ENCODE measurements around the gene HTR4. TPM values are rescaled to one million over a fixed set of nuclear protein-coding genes. Genes with fewer than 3 reads are reported as not detected.
A peak's percentile ranks its signal among the peaks of the same experiment; 100 is the strongest.

HTR4 gene
- total RNA-seq, 1 donor from 2014 or later = not detected

DNA sequence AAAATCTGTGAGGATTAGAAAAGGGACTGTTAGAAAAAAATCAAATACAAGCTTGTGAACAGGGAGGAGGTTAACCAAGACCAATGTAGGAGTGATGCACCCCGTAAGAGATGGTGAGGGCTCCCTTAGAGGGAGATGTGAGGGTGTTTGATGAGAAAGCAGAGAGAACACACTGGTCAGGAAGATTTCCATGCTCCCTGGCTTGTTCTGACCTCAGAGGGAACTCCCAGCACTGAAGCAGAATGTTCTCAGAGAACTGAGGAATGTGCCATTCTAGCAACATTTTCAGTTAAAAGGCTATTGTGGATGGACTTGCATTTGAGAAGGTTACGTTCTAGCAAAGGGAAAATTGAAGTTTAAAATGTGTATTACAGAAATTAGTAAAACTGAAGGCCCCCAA, 110.6 kb downstream of the HTR4 start:
- ATAC-seq = peak; percentile 19 to 39

DNA sequence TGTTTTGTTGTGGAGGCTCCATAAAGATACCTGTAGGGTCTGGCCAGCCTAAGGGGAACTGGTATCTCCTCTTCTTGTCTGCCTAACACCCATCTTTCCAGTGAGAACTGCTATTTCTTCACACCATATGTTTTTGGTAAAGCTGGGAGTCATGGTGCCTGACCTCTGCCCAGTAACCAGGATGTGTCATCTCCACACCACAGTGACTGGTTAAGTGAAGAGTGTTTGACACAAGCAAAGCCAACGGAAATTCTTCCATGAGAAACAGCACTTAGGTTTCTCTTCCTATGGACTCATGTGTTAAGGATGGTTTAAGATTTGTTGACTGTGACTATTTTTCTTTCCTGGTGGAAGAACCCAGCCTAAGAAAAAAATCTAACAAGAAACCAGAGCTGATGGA, 111.5 kb downstream of the HTR4 start:
- Histone ChIP-seq H3K4me1 (no peaks in the 10 kb centered on the region), H3K27ac (no peak overlapping the region), H3K9me3 (peaks cover 5% of the 10 kb centered on the region), H3K36me3 (no peaks in the 10 kb centered on the region), H3K4me3 (no peak overlapping the region), H3K27me3 (ENCODE audit: low read depth) (no peaks in the 10 kb centered on the region)
- ATAC-seq = no peak
- TF ChIP-seq CTCF (IDR thresholded peaks at IDR 0.05) = no peak
- intact Hi-C loops (cut with DNase I) = no loop called here
- DNase-seq = no peak

More for the DNA sequence above, 110.6 kb downstream of the HTR4 start:
- intact Hi-C loops (cut with DNase I) = no loop called here
- Histone ChIP-seq H3K9me3 (peaks cover 5% of the 10 kb centered on the region), H3K4me3 (no peak overlapping the region), H3K27me3 (ENCODE audit: low read depth) (no peaks in the 10 kb centered on the region), H3K36me3 (no peaks in the 10 kb centered on the region), H3K27ac (no peak overlapping the region), H3K4me1 (no peaks in the 10 kb centered on the region)
- TF ChIP-seq CTCF (IDR thresholded peaks at IDR 0.05) = no peak
- DNase-seq = no peak

DNA sequence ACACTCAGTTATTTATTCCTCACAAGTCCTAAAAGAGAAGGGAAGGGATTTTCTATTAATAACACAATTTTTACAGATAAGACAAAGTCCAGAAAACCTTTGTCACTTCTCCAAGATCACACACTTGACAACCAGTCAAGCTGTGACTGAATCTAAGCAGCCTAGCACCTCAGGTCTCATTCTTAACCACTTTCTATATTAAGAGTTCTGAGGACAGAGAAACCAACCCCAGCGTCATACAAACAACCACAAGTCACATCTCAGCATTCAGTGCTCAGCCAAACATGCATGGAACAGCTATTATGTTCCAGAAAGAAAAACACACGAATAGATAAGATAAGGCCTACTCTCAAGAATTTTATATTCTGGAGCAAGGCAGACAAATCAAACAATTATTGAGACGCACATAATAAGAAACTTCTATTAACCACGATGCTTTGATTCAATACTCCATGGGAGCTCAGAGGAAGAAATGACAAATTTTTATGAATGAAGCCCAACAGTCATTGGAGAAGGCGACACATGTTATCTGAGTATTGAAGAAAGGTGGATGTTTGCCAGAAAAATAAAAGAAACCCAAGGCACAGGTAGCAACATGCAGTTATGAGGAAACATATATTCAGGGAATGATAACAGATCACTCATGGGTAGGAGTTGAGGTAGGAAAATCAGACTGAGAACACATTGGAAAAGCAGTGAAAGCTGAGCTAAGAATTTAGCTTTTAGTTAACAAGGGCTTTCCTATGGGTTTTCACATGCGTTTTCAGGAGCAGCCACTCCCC, 113.1 kb downstream of the HTR4 start:
- Histone ChIP-seq H3K4me3 (no peak overlapping the region), H3K4me1 (no peaks in the 10 kb centered on the region), H3K36me3 (no peaks in the 10 kb centered on the region), H3K27me3 (ENCODE audit: low read depth) (no peaks in the 10 kb centered on the region), H3K27ac (no peak overlapping the region), H3K9me3 (peaks cover 5% of the 10 kb centered on the region)
- intact Hi-C loops (cut with DNase I) = no loop called here
- TF ChIP-seq CTCF (IDR thresholded peaks at IDR 0.05) = no peak
- DNase-seq = no peak
- ATAC-seq = no peak

DNA sequence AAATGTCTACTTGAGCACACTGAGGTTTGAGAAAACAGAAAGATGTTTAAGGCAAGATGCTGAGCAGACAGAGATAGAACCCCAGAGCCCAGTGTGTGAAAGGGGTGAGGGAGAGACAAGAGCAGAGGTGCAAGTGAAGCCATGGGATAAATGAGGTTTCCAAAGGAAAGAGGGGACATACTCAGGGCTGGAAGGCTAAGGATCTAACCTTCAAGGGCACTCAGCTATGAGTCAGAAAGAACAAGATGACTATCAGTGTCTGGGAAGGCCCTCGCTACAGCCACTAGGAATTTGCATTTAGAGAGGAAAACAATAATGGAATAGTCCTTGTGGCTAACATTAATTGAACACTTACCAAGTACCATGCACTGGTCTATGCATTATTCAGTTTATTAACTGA, 113.7 kb downstream of the HTR4 start:
- Histone ChIP-seq H3K4me1 (no peaks in the 10 kb centered on the region), H3K36me3 (no peaks in the 10 kb centered on the region), H3K27ac (no peak overlapping the region), H3K9me3 (peaks cover 5% of the 10 kb centered on the region), H3K4me3 (no peak overlapping the region), H3K27me3 (ENCODE audit: low read depth) (no peaks in the 10 kb centered on the region)
- no peak for TF ChIP-seq CTCF (IDR thresholded peaks at IDR 0.05)
- DNase-seq = no peak
- intact Hi-C loops (cut with DNase I) = no loop called here
- ATAC-seq = no peak

GRCh38 chr5:148539851-148540250, 114.5 kb downstream of the HTR4 start:
- no peak for TF ChIP-seq CTCF (IDR thresholded peaks at IDR 0.05)
- Histone ChIP-seq H3K9me3 (peaks cover 5% of the 10 kb centered on the region), H3K36me3 (no peaks in the 10 kb centered on the region), H3K27ac (no peak overlapping the region), H3K4me3 (no peak overlapping the region), H3K27me3 (ENCODE audit: low read depth) (no peaks in the 10 kb centered on the region), H3K4me1 (no peaks in the 10 kb centered on the region)
- ATAC-seq (no peak), DNase-seq (no peak)
- intact Hi-C loops (cut with DNase I) = no loop called here
